Stimulated activated CD4-positive, alpha-beta T cell treated with anti-CD3 and anti-CD28 coated beads, Interleukin-12 subunit alpha, Interleukin-12 subunit beta, amount 100 ng/mL, for 24 hours (primary cell): Measurements from ENCODE around the gene STXBP5.

Source experiments
- DNase-seq, 2 experiments: peaks; one replicate each; pipeline ENCODE4 v3.0.0-alpha.2; 2020; ENCODE audit warnings: low read depth in 2 of 2

STXBP5 gene

DNA sequence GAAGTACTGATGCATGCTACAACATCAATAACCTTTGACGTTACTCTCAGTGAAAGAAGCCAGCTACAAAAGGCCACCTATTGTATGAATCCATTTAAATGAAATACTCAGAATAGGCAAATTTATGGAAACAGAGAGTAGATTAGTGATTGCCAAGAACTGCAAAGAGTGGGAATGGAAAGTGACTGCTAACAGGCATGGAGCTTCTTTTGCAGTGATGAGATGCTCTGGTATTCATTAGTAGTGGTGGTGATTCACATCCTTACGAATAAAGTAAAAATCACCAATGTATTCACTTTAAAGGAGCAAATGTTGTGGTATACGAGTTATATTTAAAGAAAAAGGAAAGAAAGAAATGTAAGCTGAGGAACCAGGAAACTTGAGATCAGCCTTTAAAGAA, 177.5 kb downstream of the STXBP5 start:
- DNase-seq, result no peak

GRCh38 chr6:147382945-147383554, 178.8 kb downstream of the STXBP5 start:
- no peak for DNase-seq

DNA sequence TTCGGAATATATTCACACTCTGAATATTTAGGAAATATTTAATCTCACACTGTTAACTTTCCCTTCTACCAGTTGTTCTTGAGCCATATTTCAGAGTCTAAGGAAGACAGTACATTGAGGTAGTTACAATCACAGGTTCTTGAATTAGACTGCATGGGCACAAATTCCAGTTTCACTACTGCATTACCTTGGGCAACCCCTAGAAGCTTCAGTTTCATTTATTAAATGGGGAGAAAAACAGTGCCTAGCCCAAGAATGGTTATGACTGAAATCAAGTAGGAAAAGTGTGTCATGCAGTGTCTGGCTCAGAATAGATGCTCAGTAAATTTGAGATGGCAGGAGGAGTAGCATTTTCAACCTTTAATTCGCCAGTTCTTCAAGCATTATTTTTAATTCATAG, 179.8 kb downstream of the STXBP5 start:
- no peak for DNase-seq

- DNase-seq, result no peak
These were observed 180.8 kb downstream of the STXBP5 start for GRCh38 chr6:147384737-147385710.

DNA sequence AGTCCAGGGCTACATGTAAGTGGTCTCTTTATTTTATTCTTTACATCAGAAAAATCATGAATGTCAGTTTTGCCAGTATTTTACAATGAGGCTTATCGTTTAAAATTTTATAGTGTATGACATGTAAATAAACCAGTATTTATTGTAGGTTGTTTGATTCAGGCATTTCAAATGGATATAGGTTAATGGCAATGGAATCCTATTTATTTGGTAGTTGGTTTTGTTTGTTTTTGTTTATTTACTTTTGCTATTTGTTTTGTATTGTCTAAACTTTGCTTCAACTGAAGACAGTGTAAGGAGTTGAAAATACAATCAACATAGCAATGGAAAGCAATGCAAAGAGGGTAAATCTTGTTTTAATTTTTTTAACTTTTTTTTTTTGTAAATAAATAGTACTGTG, 185.2 kb downstream of the STXBP5 start:
- no peak for DNase-seq

- DNase-seq, result no peak
These were observed 186.8 kb downstream of the STXBP5 start for GRCh38 chr6:147390909-147391536.

DNA sequence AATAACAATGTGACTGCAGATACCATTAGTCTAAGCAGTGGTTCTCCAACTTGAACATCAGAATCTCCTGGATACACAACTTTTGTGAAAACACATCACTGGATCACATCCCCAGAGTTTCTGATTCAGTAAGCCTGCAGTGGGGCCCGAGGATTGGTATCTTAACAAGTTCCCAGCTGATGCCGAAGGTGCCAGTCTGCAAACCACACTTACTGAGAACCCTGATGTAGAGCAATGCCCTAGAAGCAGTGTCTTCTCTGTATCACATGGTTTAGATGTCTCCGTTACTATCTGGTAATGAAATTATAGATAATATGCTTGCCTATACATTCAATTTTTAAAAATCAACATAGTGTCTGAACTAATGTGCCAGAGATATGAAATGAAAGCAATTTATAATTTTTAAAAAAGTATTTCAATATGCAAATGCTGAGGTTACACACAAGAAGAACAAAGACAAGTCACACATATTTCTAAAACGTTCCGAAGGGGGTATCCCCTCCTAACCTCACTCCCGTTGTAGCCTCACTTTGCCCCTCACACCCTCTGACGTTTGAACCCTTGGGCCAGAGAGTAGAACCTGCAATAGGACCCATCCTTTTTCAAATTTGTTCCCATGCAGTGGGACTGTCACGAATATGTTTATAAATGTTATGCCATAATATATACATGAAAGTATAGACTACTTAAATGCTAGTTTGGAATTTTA, 188.9 kb downstream of the STXBP5 start:
- DNase-seq, result no peak

DNA sequence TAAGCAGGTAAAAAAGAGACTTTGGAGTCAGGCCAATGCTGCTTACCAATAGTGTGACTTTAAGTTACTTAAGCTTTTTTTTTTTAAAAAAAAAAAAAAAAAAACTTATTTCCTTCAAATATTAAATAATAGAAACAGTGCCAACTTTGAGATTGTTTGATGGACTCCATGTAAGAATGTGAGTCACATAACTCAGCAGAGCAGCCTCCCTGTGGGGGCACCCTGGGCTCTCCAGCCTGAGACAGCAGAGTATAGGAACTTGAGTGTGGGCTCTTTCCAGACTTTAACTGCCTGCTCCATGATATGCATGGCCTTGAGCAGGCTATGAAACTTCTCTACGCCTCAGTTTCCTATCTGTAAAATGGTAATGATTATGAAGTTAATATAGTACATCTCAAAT, 190.9 kb downstream of the STXBP5 start:
- DNase-seq, result no peak

DNA sequence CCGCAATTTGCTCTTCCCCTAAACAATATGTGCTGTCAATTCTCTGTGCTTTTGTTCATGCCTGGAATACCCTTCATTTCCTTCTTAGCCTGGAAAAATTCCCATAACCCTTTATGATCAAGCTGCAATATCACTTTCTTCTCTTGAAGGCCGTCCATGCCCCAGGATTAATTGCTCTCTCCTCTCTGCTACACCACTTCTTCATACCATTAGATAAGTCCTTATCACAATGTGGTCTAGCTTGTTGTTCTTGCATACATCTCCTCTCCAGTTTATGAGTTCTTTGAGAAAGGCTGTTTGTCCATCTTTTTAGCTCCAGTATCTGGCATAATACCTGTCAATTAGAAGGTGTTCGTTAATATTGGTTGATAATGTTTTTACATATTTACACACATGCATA, 193.1 kb downstream of the STXBP5 start:
- no peak for DNase-seq

- DNase-seq, result no peak
These were observed 196.8 kb downstream of the STXBP5 start for GRCh38 chr6:147400968-147401367.

DNA sequence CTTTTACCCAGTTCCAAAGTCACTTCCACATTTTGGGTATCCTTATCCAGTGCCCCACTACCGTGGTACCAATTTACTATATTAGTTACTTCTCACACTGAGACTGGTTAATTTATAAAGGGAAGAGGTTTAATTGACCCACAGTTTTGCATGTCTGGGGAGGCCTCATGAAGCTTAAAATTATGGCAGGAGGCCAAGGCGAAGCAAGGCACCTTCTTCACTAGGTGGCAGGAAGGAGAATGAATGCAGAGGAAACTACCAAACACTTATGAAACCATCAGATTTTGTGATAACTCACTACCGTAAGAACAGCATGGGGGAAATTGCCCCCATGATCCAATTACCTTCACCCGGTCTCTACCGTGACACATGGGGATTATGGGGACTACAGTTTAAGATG, 197.6 kb downstream of the STXBP5 start:
- DNase-seq, result no peak

DNA sequence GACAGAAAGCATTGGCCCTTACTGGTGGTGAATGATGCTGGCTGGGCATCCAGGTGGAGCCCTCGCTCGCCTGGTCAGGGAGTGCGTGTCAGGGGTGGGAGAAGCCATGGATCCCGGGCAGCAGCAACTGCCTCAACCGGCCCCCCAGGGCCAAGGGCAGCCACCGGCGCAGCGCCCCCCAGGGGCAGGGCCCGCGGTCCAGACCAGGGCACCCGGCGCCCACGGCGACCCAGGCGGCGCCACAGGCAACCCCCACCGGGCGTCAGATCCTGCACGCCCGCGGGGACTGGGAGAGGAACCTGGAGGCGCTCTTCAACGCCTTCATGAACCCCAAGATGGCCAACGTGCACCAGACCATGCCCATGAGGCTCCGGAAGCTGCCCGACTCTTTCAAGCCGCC, 202.6 kb downstream of the STXBP5 start:
- no peak for DNase-seq

DNA sequence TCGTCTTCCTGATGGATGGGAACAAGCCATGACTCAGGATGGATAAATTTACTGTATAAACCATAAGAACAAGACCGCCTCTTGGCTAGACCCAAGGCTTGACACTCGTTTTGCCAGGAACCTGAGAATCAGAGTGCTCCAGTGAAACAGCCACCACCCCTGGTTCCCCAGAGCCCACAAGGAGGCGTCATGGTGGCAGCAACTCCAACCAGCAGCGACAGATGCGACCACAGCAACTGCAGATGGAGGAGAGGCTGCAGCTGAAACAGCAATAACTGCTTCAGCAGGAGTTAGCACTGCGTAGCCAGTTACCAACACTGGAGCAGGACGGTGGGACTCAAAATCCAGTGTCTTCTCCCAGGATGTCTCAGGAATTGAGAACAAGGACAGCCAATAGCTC, 203.4 kb downstream of the STXBP5 start:
- no peak for DNase-seq

DNA sequence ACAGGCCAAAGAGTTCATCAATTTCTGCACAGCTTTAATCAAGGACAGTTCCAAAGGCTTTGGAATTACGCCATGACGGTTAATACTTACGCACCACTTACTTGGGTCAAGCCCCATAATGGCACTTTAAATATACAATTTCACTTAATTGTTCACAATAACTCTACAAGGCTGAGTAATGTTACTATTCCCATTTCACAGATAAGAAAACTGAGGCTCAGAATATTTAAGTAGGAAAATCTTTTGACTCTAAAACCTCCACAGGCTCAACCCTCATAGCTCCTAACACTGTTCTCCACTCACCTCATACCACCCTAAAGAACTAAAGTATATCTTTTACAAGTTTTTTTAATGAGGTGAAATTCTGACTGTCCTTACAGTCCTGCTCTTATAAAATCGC, 212.4 kb downstream of the STXBP5 start:
- DNase-seq, result no peak

DNA sequence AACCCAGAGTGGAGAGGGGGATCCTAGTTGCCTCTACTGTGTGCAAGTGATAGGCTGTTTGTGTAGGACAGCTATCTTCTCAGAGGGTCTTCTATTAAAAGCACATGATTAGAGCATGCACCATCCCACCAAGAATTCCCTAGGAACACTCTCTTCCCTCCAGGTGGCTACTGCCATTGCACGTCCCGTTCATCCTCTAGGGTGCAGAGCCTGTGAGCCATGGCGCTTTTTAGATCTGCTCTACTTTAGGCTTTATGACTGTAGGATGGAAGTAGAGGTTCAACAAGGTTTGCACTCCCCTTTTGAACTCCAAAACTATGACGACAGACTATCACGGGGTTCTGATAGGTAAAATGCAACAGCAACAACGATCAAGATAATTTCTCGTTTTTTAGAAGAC, 213.7 kb downstream of the STXBP5 start:
- no peak for DNase-seq

GRCh38 chr6:147418523-147418922, 214.3 kb downstream of the STXBP5 start:
- no peak for DNase-seq

GRCh38 chr6:147421903-147422302, 217.7 kb downstream of the STXBP5 start:
- DNase-seq, result no peak

- no peak for DNase-seq
These were observed 218.9 kb downstream of the STXBP5 start for GRCh38 chr6:147423111-147423510.

- DNase-seq, result no peak
These were observed 225.6 kb downstream of the STXBP5 start for GRCh38 chr6:147429794-147430193.

DNA sequence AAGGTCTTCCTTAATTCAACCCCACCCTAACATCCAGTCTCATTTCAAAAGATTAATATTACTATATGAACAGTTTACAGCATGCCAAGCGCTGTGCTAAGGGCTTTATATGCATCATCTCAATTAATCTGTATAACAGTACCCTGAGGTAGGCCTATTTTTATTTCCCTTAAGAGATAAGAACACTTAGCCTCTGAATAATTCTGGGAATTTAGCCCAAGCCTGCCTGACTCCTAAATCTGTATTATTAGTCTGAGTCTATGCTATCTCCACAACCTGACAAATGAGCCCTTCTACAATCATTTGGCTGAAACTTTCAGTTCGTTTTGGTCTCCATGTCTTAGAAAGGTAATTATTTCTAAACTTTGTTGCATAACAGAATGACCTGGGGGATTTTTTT, 226.6 kb downstream of the STXBP5 start:
- DNase-seq, result no peak

DNA sequence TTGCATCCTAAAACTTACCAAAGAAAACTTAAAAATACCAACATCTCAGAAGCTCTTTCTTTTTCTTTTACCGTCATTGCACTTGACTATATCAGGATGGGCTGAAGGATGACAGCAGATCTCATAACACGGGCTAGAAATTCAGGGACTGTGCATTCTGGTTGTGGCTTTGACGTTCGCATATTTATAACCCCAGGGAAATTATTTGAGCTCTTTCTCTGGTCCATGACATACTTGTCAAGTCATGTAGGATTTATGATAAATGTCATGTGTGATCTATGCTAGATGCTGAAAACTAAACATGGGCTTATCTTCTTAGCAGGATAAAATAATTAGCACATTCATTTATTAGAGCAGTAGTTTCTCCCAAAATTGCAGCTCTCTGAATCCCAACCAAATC, 229.9 kb downstream of the STXBP5 start:
- DNase-seq, result no peak

GRCh38 chr6:147434516-147434915, 230.3 kb downstream of the STXBP5 start:
- no peak for DNase-seq
